Measurements from ENCODE around the gene SPIB.

GRCh38 chr19:50435627-50436026 lies 16.9 kb downstream of the SPIB start:
- TF ChIP-seq CTCF (conservative IDR thresholded peaks at IDR 0.05; ENCODE audit: low read length) (no peak), EZH2phosphoT487 (IDR thresholded peaks at IDR 0.05; ENCODE audit: borderline replicate concordance) (no peak)

All from Loucy (cell line).